Endothelial cell of umbilical vein (primary cell): Measurements from ENCODE around the gene SETD2. TPM values are rescaled to one million over a fixed set of nuclear protein-coding genes. Genes with fewer than 3 reads are reported as not detected.

ENCODE experiments used
- BruUV-seq: library from RNA; stranded (reverse); fragments of 400-500 nt; replicated peaks from 2 replicates; lab custom pipeline; 2021; lab: Mats Ljungman, UMichigan
- CTCF ChIA-PET: fragments of 300-600, 350-600 bp; sonication (Branson Sonifier 250); formaldehyde crosslinking; loops from one replicate; lab custom pipeline; 2021; ENCODE audit warnings: antibody characterized with exemption, inconsistent platforms; lab: Charles Lee
- POLR2A ChIA-PET: fragments of 300-600, 350-600 bp; sonication (Branson Sonifier 250); formaldehyde crosslinking; loops from one replicate; lab custom pipeline; 2021; ENCODE audit warnings: antibody characterized with exemption, inconsistent platforms; lab: Charles Lee
- DNase-seq: peaks from one replicate; pipeline ENCODE4 v3.0.0-alpha.2; 2011; ENCODE audit warnings: low read depth, low spot score
- FAIRE-seq: peaks from 2 replicates; lab custom pipeline; 2011; peaks lifted over from hg19 to GRCh38; lab: Jason Lieb, UNC
- H2AFZ ChIP-seq: 2 replicates; pipeline ENCODE4 v1.6.0; 2012; ENCODE audit warnings: low read depth, low read length, control low read depth, inconsistent platforms
- H3K27ac ChIP-seq: 2 replicates; pipeline ENCODE4 v1.5.1; 2011; ENCODE audit warnings: low read depth, mild to moderate bottlenecking, control low read depth, low read length, moderate library complexity; ENCODE audit not compliant: insufficient read depth
- H3K27me3 ChIP-seq, 2 experiments: 2 replicates each; pipeline versions ENCODE4 v1.6.0 to v1.6.1; 2011; ENCODE audit warnings: low read length in 2 of 2, mixed read lengths in 1 of 2; ENCODE audit not compliant: control insufficient read depth in 2 of 2, insufficient read depth in 2 of 2
- H3K36me3 ChIP-seq, 2 experiments: 2 replicates in 1 of 2; 3 replicates in 1 of 2; pipeline ENCODE4 v1.5.1; 2011; ENCODE audit warnings: low read length in 2 of 2, mild to moderate bottlenecking in 1 of 2, moderate library complexity in 1 of 2; ENCODE audit not compliant: control insufficient read depth in 2 of 2, insufficient read depth in 2 of 2; ENCODE audit errors: extremely low read depth in 1 of 2
- H3K4me1 ChIP-seq: 3 replicates; pipeline ENCODE4 v1.5.1; 2011; ENCODE audit warnings: mild to moderate bottlenecking, low read length; ENCODE audit not compliant: control insufficient read depth, insufficient read depth; ENCODE audit errors: extremely low read depth
- H3K4me2 ChIP-seq: 2 replicates; pipeline ENCODE4 v1.6.1; 2011; ENCODE audit warnings: low read length, control low read depth, mixed read lengths; ENCODE audit not compliant: insufficient read depth
- H3K4me3 ChIP-seq, 3 experiments: fragments of 200-600 bp in 1 of 3; sonication (generic), shearing (Covaris generic) in 1 of 3; replicated peaks in 1 of 3; 2 replicates each; pipeline ENCODE4 v1.5.1; 2011 to 2016; ENCODE audit warnings: control low read depth in 3 of 3, low read length in 3 of 3, mild to moderate bottlenecking in 2 of 3, inconsistent platforms in 1 of 3, low read depth in 1 of 3, moderate library complexity in 1 of 3; ENCODE audit not compliant: insufficient read depth in 1 of 3
- H3K79me2 ChIP-seq: 2 replicates; pipeline ENCODE4 v1.6.0; 2012; ENCODE audit warnings: low read length, inconsistent platforms; ENCODE audit not compliant: control insufficient read depth, insufficient read depth
- H3K9ac ChIP-seq: replicated peaks from 2 replicates; pipeline ENCODE3; 2011; ENCODE audit warnings: low read length, control low read depth; ENCODE audit not compliant: insufficient read depth; ENCODE audit errors: extremely low read depth
- H3K9me1 ChIP-seq: replicated peaks from 3 replicates; pipeline ENCODE4 v1.6.0; 2011; ENCODE audit warnings: mild to moderate bottlenecking, low read length; ENCODE audit not compliant: control insufficient read depth, insufficient read depth; ENCODE audit errors: extremely low read depth
- H3K9me3 ChIP-seq: replicated peaks from 2 replicates; pipeline ENCODE4 v1.5.1; 2012; ENCODE audit warnings: low read length, inconsistent platforms; ENCODE audit not compliant: control insufficient read depth, insufficient read depth
- H4K20me1 ChIP-seq: replicated peaks from 2 replicates; pipeline ENCODE3; 2011; ENCODE audit warnings: mild to moderate bottlenecking, low read length; ENCODE audit not compliant: control insufficient read depth, insufficient read depth; ENCODE audit errors: extremely low read depth
- CTCF ChIP-seq, 2 donors: IDR thresholded peaks; 1 replicate in 1 of 2; 2 replicates in 1 of 2; pipeline ENCODE4 v1.5.1; 2011; ENCODE audit warnings: low read length in 2 of 2, mild to moderate bottlenecking in 2 of 2, moderate library complexity in 2 of 2, control low read depth in 1 of 2, inconsistent platforms in 1 of 2, low read depth in 1 of 2; ENCODE audit not compliant: insufficient read depth in 1 of 2; ENCODE audit errors: extremely low read depth in 1 of 2
- EZH2 ChIP-seq: IDR thresholded peaks from 2 replicates; pipeline ENCODE4 v1.6.1; 2012; ENCODE audit warnings: borderline replicate concordance, low read depth, mild to moderate bottlenecking, moderate library complexity, low read length, inconsistent platforms; ENCODE audit not compliant: severe bottlenecking
- FOS ChIP-seq: IDR thresholded peaks from 2 replicates; pipeline ENCODE4 v1.6.1; 2011; ENCODE audit warnings: mild to moderate bottlenecking, low read length, moderate library complexity, borderline replicate concordance; ENCODE audit not compliant: insufficient read depth
- GATA2 ChIP-seq: IDR thresholded peaks from 2 replicates; pipeline ENCODE4 v1.7.0; 2011; ENCODE audit warnings: low read depth, mild to moderate bottlenecking, moderate library complexity, mixed read lengths, low read length; ENCODE audit not compliant: insufficient read length, insufficient read depth
- JUN ChIP-seq: IDR thresholded peaks from 2 replicates; pipeline ENCODE4 v1.6.1; 2011; ENCODE audit warnings: borderline replicate concordance, low read depth; ENCODE audit not compliant: insufficient read length, insufficient read depth
- MAX ChIP-seq: IDR thresholded peaks from 2 replicates; pipeline ENCODE4 v1.6.1; 2011; ENCODE audit not compliant: insufficient read depth, insufficient read length
- MYC ChIP-seq: IDR thresholded peaks from one replicate; pipeline ENCODE4 v1.6.1; 2011; ENCODE audit warnings: mild to moderate bottlenecking, low read depth, low read length
- POLR2A ChIP-seq: IDR thresholded peaks from 2 replicates; pipeline ENCODE4 v1.6.1; 2012; ENCODE audit warnings: low read depth, mild to moderate bottlenecking, control low read depth, low read length
- POLR2AphosphoS5 ChIP-seq: IDR thresholded peaks from 2 replicates; pipeline ENCODE4 v1.6.1; 2012; ENCODE audit warnings: low read depth, mild to moderate bottlenecking, control low read depth, low read length, moderate library complexity; ENCODE audit not compliant: insufficient read depth
- dilution Hi-C: fragments of 300-500 bp; cut with MboI; formaldehyde crosslinking; loops from one replicate; pipeline ENCODE4 v1.15.0; 2019; ENCODE audit warnings: low sequenced_read_pairs; ENCODE audit not compliant: extremely low pct_ligation_motif_present
- intact Hi-C: fragments of 100-400 bp; cut with micrococcal nuclease; formaldehyde crosslinking; loops from one replicate; pipeline ENCODE4 v1.10.0; 2022
- polyA plus RNA-seq, 4 experiments: library from polyadenylated mRNA; depleted of rRNA in 3 of 4; stranded (reverse) in 3 of 4; unstranded in 1 of 4; fragments of >200 nt; gene quantifications; 2 replicates each; pipeline versions ENCODE4 v1.2.1 to v1.2.3, GENCODE V29; 2011 to 2012; ENCODE audit warnings: missing spikeins in 1 of 4
- total RNA-seq: library from RNA; stranded (reverse); gene quantifications from 2 replicates; pipeline ENCODE4 v1.2.3, GENCODE V29; 2021

The SETD2 gene
- total and polyA plus RNA-seq, 2 donors (not counting 3 experiments of a cell fraction or from before 2014, with no cell fraction given) = 13.7 to 41.4 TPM

- no peaks in the 10 kb centered on the region for H3K4me1 ChIP-seq
- CTCF ChIA-PET = no interaction called here
- no peak overlapping the region for H2AFZ ChIP-seq
- DNase-seq (no peak), FAIRE-seq (no peak)
- no peaks in the 10 kb centered on the region for H3K9me3 ChIP-seq
- TF ChIP-seq JUN (no peak), GATA2 (no peak), FOS (no peak), MAX (no peak), MYC (no peak)
- H3K27me3 ChIP-seq = no peaks in the 10 kb centered on the region
- H3K79me2 ChIP-seq = peaks cover 1% of the 10 kb centered on the region
- no TSS peak for BruUV-seq
- H3K9me1 ChIP-seq = no peaks in the 10 kb centered on the region
- POLR2A ChIA-PET = no interaction called here
- dilution Hi-C loops = no loop called here
- H3K4me2 ChIP-seq = no peak overlapping the region
- H3K36me3 ChIP-seq = peaks cover under 1 to 8% of the 10 kb centered on the region in 2 experiments
- H3K9ac ChIP-seq = no peak overlapping the region
- H3K27ac ChIP-seq = no peak overlapping the region
- intact Hi-C loops = no loop called here
- H3K4me3 ChIP-seq = no peak overlapping the region
- H4K20me1 ChIP-seq = no peaks in the 10 kb centered on the region
Observed at GRCh38 chr3:47089630-47090029, 74.3 kb downstream of the SETD2 start.

- CTCF ChIA-PET = no interaction called here
- no peak for TF ChIP-seq MYC
- no peak for TF ChIP-seq FOS
- no peak for TF ChIP-seq MAX
- no peak for TF ChIP-seq JUN
- TF ChIP-seq POLR2A = no peak
- TF ChIP-seq EZH2 = no peak
- TF ChIP-seq CTCF (IDR thresholded peaks at IDR 0.05; ENCODE audit: extremely low read depth in 1 of 2, insufficient read depth in 1 of 2, low read depth in 1 of 2, low read length in 2 of 2) = no peak
- TF ChIP-seq GATA2 = no peak
- TF ChIP-seq POLR2AphosphoS5 = no peak
- H3K27ac ChIP-seq = no peak overlapping the region
- DNase-seq = no peak
- no peaks in the 10 kb centered on the region for H4K20me1 ChIP-seq
- H3K79me2 ChIP-seq = peaks cover 1% of the 10 kb centered on the region
- BruUV-seq = no TSS peak
- H3K4me2 ChIP-seq = no peak overlapping the region
- intact Hi-C loops (no loop called here), dilution Hi-C loops (no loop called here)
- H3K4me3 ChIP-seq = no peak overlapping the region
- H3K9me3 ChIP-seq = no peaks in the 10 kb centered on the region
- H3K9ac ChIP-seq = no peak overlapping the region
- POLR2A ChIA-PET = no interaction called here
- H3K27me3 ChIP-seq = no peaks in the 10 kb centered on the region
- H3K36me3 ChIP-seq = peaks cover 8 to 10% of the 10 kb centered on the region in 2 experiments
- no peaks in the 10 kb centered on the region for H3K4me1 ChIP-seq
- no peaks in the 10 kb centered on the region for H3K9me1 ChIP-seq
- FAIRE-seq = no peak
- H2AFZ ChIP-seq = no peak overlapping the region
Observed at GRCh38 chr3:47086071-47086470, 77.8 kb downstream of the SETD2 start.
